GM04504 (cell line): ENCODE measurements around the gene KRT76.
"Not testable (repeated sequence)": the region's sequence is repeated elsewhere in the genome, so short reads cannot be mapped to it uniquely, and the experiment has no call there.

Experiments used
- DNase-seq: peaks from one replicate; pipeline ENCODE4 v3.0.0-alpha.2; 2012; ENCODE audit warnings: low read depth

The KRT76 gene

GRCh38 chr12:52796839-52797528, 19.8 kb upstream of the KRT76 start:
- no peak for DNase-seq

- no peak for DNase-seq
Observed at GRCh38 chr12:52796429-52796794, 19.3 kb upstream of the KRT76 start.

DNA sequence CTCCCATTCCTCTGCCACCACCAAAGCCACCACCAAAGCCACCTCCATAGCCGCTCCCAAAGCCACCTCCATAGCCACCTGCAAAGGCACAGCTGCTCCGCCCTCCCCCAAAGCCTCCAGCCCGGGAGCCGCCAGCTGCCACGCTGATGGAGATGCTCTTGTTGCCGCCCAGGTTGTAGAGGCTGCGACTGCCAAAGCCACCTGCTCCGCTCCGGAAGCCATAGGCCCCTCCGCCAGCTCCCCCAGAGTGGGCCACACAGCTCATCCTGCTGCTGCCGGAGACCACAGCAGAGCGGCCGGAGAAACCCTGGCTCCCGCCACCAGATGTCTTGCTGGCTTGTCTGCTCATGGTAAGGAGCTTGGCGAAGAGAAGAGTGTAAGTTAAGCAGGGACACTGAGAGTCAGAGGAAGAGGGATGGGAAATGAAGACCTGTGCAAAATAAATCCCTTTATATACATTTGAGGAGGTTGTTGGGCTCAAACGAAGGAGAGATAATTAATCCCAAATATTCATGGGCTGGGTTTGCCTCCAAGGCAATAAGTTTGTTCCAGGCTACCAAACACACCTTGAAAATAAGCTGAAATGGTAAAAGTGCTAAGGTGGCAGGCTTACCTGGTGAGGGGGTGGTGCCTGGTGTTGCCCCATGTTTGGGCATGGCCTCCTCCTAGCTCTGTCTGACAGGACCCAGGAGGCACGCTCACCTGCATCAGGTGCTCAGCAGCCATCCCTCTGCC, 18.7 kb upstream of the KRT76 start, which contains the start of gene KRT3:
KRT3 (minus strand) TSS at position 424 of the 735 bp plus-strand sequence; CDS start at position 349, 75 bp downstream.
- no peak for DNase-seq

DNA sequence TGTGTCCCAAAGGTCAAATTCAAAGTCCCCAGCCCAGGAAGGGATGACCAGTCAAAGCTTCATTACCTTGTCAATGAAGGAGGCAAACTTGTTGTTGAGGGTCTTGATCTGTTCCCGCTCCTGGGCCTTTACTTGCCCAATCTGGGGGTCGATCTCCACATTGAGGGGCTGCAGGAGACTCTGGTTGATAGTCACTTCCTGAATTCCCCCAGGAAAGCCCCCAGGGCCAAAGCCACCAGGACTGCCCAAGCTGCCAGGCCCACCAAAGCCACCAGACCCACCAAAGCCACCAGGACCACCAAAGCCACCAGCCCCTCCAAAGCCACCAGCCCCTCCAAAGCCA, 18.2 kb upstream of the KRT76 start:
- DNase-seq, result not testable (repeated sequence)

DNA sequence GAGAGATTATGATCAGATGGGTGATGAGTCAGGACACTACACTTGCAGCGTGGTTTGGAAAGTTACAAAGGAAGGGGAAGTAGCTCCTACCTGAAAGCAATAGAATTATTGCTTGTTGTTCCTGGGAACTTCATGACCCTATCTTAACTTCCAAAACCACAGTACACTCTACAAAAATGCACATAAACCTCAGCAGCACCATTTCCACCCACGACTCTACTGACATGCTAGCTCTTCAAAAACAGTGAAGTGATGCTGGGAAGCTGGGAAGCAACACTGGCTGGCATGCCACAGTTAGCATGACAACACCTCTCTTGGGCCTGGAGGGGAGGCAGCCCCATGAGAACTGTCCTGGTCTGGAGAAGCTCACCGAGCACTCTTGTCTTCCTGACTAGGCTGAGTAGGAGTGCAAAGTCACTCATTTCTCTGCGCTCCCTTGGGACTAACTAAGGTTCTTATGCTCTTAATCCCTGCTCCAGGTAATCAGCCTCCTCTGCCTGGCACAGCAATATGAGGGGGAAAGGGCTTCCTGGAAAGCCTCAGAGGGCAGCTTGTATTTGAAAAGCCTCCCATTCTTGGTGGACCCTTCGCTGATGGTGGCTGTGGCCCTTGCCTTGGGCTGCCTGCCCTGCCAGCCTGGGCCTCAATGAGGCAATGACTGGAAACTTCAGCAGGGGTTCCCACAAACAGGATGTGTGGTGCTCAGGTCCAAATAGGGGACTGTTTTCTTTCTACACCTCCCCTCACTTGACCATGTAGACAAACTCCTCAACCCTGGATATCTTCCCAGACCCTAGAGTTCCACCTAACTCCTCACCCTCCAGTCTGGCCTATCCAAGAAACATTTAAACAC, 17.6 kb upstream of the KRT76 start:
- no peak for DNase-seq

DNA sequence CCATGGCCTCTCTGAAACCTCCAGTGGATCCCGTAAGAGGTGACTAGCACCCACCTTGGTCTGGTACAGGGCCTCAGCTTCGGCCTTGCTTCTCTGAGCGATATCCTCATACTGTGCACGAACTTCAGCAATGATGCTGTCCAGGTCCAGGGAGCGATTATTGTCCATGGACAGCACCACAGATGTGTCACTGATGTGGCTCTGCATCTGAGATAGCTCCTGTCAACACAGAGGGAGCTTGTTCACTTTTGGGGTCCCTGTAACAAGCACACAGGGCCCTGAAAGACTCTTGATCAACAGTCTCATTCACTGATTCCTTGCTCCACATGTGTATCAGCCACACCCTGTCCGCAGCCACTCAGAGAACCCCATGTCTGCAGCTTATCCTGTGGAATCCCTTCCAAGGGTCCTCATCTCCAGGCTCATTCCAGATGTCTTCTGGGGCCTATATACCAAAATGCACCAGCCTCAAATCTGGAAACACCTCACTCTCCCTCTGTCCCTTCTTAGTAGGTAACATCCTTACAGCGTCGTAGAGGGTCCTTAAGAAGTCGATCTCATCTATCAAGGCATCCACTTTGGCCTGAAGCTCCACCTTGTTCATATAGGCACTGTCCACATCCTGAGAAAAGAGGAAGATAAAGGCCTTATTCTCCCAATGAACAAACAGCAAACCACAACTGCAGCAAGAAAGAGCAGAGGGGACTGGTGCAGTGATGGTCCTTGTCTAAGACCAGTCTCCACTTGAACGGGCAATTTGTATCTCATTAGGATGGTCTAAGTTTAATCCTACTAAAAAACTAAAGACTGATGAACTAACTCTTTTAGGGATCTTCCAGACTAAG, 15.3 kb upstream of the KRT76 start:
- no peak for DNase-seq

DNA sequence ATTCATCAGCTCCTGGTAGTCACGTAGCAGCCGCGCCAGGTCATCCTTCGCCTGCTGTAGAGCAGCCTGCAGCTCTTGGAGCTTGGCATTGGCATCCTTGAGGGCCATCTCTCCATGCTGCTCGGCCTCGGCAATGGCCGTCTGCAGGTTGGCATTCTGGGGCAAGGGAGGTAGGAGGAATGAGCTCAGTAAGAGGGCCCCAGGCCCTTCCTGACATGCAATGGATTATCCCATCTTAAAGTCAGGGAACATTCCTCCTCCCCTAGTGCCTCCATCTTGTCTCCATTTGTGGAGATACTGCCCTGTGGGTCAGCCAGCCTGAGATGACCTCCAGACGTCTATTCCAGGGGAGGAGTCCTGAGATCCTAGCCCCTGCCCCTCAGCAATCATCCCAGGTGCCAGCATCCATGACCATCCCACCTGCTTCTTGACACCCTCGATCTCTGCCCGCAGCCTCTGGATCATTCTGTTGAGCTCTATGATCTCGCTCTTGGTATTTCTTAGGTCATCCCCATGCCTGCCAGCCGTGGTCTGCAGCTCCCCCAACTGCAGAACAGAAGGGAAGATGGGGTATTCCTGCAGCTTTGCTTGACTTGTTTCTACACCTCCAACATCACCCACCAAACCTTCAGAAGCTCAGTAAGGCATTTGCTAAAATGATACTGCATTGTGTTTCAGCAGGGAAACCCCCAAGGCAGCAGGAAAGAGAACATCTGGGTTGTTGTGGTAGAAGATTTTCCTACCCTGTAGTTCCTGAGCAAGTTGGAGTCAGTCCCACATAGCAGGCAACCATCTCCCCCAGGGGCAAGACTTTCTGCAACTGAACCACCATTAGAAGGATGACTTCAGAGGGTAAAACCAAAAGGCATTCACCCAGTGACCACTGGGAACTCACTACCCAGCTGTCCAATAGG, 14.4 kb upstream of the KRT76 start:
- no peak for DNase-seq

DNA sequence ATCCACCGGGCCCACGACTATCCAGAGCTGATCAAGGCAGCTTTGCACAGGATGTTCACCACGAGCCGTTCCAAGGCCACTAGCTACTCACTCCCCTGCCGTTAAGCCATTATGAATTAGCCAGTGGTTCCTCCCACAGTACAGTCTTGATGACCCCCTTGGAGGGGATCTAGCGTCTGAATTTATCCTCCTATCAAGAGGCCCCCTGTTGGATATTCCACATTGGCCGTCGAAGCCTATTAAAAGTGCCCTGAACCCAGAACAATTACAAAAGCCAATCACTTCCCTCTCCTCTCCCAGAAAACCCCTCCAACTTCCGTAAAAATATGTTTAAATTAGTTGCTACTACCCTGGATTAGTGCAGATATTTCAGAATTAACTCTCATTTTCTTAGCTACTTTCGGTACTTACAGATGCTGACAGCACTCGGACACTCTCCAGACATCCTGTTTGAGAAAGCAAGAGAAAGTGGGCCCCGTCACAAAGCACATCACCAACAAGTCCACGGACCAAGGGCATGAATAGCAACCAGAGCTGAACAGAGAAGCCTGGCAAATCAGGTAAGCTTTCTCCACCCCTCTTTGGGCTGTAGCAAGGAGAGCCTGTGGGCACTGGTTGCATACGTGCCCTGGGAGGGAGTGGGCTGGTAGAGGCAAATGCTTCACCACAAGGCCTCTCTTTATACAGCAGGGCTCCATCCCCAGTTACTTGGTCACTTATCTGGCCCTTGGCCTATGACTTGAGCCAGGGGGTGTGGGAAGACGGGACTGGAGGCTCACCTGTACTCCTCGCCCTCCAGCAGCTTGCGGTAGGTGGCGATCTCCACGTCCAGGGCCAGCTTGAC, 13.5 kb upstream of the KRT76 start:
- no peak for DNase-seq

DNA sequence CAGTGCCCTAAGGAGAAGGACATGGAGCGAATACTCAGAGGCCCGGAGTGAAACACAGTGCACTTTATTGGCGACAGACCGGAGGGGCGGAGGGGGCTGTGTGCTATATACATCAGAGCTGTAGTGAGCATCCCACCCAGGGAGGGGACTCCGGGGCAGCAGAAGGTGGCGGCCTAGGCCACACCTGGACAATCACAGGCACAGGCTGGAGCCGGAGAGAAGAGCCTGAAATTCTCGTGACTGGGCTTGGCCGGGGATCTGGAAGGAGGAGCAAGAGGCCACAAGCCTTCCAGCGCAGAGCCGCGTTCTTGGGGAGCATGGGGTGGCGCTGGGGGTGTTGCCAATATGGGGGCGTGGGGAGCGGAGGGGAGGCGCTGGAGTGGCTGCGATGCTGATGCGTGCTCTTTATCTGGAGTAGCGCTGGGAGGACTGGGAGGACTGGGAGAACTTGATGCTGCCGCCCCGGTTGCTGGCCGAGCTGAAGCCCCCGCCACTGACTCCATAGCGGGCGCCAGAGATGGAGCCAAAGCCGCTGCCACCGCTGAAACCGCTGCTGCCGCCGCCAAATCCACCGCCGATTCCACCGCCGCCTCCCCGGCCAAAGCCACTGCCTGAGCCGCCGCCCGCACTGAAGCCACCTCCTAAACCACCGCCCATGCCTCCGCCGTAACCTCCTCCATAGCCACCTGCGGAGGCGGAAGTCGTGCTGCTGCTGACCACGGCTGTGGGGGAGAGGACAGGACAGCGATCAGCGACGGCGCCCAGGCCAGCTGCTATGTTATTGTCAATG, 12.7 kb upstream of the KRT76 start:
- no peak for DNase-seq

- no peak for DNase-seq
Observed at GRCh38 chr12:52788876-52789636, 11.9 kb upstream of the KRT76 start.

DNA sequence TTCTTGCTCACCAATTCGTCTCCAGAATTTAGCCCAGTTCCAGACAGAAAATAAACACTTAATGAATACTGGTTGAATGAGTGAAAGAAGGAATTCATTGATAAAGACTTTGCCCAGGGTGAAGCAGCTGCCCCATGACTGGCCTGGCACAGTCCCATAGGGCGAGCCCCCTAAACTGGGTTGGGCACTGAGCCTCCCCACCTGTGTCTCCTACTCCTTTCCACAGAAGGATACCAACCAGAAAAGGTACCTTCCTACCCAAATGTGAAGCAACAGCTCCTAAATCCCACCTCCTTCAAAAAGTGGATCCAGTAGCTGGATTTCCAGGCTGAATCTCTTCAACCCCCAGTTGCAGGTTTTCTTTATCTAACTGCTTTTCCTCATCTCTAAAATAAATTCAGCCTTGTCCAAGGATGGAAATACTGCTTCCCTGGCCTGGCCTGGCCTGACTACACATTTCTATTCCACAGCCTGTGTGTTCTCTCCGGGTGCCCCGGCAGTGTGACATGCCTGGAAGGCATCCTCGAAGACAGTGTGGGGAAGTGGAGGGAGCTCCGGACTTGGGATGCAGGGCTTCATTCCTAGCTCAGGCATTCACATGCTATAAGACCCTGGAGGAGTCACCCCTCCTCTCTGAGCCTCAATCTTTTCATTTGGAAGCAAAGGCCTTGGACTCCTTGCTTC, 11.2 kb upstream of the KRT76 start:
- no peak for DNase-seq

DNA sequence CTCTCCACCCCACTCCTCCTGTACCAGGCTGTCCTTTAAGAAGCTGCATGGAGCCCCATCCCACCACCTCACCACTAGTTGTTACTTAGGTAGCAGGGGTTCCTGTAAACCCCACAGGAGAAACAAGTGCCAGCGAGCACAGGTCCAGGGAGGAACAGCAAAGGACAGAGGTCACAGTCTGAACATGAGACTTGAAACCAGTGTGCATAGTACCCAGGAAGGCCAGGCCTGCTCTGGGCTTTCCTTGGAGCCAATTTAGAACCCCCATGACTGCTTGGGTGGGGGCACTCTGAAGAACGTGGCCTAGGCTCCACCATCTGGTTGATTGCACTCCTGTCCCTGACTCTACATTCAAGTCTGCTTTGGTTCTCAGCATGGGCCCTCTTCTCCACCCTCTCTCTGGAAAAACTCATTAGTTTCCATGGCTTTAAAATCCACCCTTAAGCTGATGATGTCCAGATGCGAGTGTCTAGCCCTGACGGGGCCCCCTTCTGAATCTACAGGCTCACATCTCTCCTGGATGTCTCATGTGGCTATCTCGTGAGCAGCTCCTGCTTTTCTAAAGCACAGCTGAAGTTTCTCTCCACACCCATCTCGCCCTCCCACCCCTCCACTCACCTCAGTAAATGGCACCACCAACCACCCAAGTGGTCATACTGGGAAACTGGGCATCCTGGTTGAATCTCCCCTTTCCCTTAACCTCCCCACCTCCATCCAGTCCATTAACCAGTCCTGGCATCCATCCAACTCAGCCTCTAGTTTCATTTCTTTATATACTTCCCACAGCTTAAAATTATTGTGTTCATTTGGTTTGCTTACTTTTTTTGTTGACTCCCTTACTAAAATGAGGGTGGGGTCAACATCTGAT, 10.4 kb upstream of the KRT76 start:
- DNase-seq, result no peak

DNA sequence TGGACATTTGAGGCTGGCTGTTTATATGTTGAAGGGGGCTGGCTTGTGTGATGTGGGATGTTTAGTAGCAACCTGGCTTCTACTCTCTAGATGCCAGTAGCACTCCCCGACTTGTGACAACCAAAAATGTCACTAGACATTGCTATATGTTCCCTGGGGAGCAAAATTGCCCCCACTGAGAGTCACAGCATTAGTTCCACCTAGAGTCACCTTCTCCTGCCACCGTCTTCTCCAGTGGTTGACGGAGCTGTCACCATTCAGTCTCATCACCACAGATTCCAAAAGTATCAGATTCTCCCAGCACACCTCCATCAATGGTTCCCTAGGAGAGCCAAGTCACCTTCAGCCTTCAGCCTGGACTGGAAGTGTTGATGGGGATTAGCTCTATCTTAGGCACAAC, 7.8 kb upstream of the KRT76 start:
- no peak for DNase-seq

- DNase-seq, result no peak
Observed at GRCh38 chr12:52783563-52784316, 6.6 kb upstream of the KRT76 start.

- no peak for DNase-seq
Observed at GRCh38 chr12:52782502-52782901, 5.4 kb upstream of the KRT76 start.
